ENCODE results near the gene TMEM63B. TPM values are rescaled to one million over a fixed set of nuclear protein-coding genes. Genes with fewer than 3 reads are reported as not detected.
"Not testable (repeated sequence)": the region's sequence is repeated elsewhere in the genome, so short reads cannot be mapped to it uniquely, and the experiment has no call there.

The TMEM63B gene
- total RNA-seq, 1 donor from 2014 or later: 36.2 TPM

- H3K27ac Mint-ChIP-seq (ENCODE audit: unreplicated experiment): no peak overlapping the region
- no peaks in the 10 kb centered on the region for H3K9me3 Mint-ChIP-seq (ENCODE audit: unreplicated experiment)
- H3K4me3 Mint-ChIP-seq (ENCODE audit: unreplicated experiment): no peak overlapping the region
- no peak for DNase-seq (ENCODE audit: extremely low spot score, unreplicated experiment)
- peaks cover 5% of the 10 kb centered on the region for H3K4me1 Mint-ChIP-seq (ENCODE audit: unreplicated experiment)
- peaks cover 20% of the 10 kb centered on the region for H3K27me3 Mint-ChIP-seq (ENCODE audit: unreplicated experiment)
- TF ChIP-seq CTCF (IDR thresholded peaks at IDR 0.05): no peak
- no peaks in the 10 kb centered on the region for H3K36me3 Mint-ChIP-seq (ENCODE audit: unreplicated experiment)
Measured at GRCh38 chr6:44194326-44194725, 67.0 kb downstream of the TMEM63B start.

- DNase-seq (ENCODE audit: extremely low spot score, unreplicated experiment); H3K4me1 Mint-ChIP-seq (ENCODE audit: unreplicated experiment); H3K36me3 Mint-ChIP-seq (ENCODE audit: unreplicated experiment); H3K4me3 Mint-ChIP-seq (ENCODE audit: unreplicated experiment); H3K27ac Mint-ChIP-seq (ENCODE audit: unreplicated experiment); H3K9me3 Mint-ChIP-seq (ENCODE audit: unreplicated experiment): not testable (repeated sequence)
- H3K27me3 Mint-ChIP-seq (ENCODE audit: unreplicated experiment): peaks cover 14% of the 10 kb centered on the region
Measured at GRCh38 chr6:44196351-44196750, 69.0 kb downstream of the TMEM63B start.

- H3K36me3 Mint-ChIP-seq (ENCODE audit: unreplicated experiment): no peaks in the 10 kb centered on the region
- peaks cover 7% of the 10 kb centered on the region for H3K27me3 Mint-ChIP-seq (ENCODE audit: unreplicated experiment)
- H3K27ac Mint-ChIP-seq (ENCODE audit: unreplicated experiment): no peak overlapping the region
- H3K4me3 Mint-ChIP-seq (ENCODE audit: unreplicated experiment): no peak overlapping the region
- peaks cover 15% of the 10 kb centered on the region for H3K4me1 Mint-ChIP-seq (ENCODE audit: unreplicated experiment)
- no peak for TF ChIP-seq CTCF (IDR thresholded peaks at IDR 0.05)
- DNase-seq (ENCODE audit: extremely low spot score, unreplicated experiment): no peak
- no peaks in the 10 kb centered on the region for H3K9me3 Mint-ChIP-seq (ENCODE audit: unreplicated experiment)
Measured at GRCh38 chr6:44198684-44199083, 71.3 kb downstream of the TMEM63B start.

- Mint-ChIP-seq H3K4me3 (ENCODE audit: unreplicated experiment) (no peak overlapping the region), H3K4me1 (ENCODE audit: unreplicated experiment) (peaks cover 15% of the 10 kb centered on the region), H3K9me3 (ENCODE audit: unreplicated experiment) (no peaks in the 10 kb centered on the region), H3K27me3 (ENCODE audit: unreplicated experiment) (peaks cover 2% of the 10 kb centered on the region), H3K36me3 (ENCODE audit: unreplicated experiment) (no peaks in the 10 kb centered on the region), H3K27ac (ENCODE audit: unreplicated experiment) (no peak overlapping the region)
- TF ChIP-seq CTCF (IDR thresholded peaks at IDR 0.05): no peak
- no peak for DNase-seq (ENCODE audit: extremely low spot score, unreplicated experiment)
Measured at GRCh38 chr6:44199883-44200282, 72.5 kb downstream of the TMEM63B start.

GRCh38 chr6:44201200-44201599 is 73.8 kb downstream of the TMEM63B start:
- H3K9me3 Mint-ChIP-seq (ENCODE audit: unreplicated experiment): no peaks in the 10 kb centered on the region
- H3K4me3 Mint-ChIP-seq (ENCODE audit: unreplicated experiment): no peak overlapping the region
- no peak for TF ChIP-seq CTCF (IDR thresholded peaks at IDR 0.05)
- no peak for DNase-seq (ENCODE audit: extremely low spot score, unreplicated experiment)
- no peak overlapping the region for H3K27ac Mint-ChIP-seq (ENCODE audit: unreplicated experiment)
- no peaks in the 10 kb centered on the region for H3K36me3 Mint-ChIP-seq (ENCODE audit: unreplicated experiment)
- H3K27me3 Mint-ChIP-seq (ENCODE audit: unreplicated experiment): no peaks in the 10 kb centered on the region
- peaks cover 15% of the 10 kb centered on the region for H3K4me1 Mint-ChIP-seq (ENCODE audit: unreplicated experiment)
